ENCODE data around the gene ACSS2.

Gene ACSS2

GRCh38 chr20:34876406-34877282 is at the start of gene ACSS2:
Gene ACSS2 (plus strand): TSS chr20:34876612. CDS start chr20:34876646, 34 bp downstream.
- DNase-seq (ENCODE audit: low read depth, low spot score): no peak

- DNase-seq (ENCODE audit: low read depth, low spot score): no peak
These were observed 47.2 kb upstream of the ACSS2 start for GRCh38 chr20:34829191-34829590.

GRCh38 chr20:34831936-34832335 is 44.5 kb upstream of the ACSS2 start:
- DNase-seq (ENCODE audit: low read depth, low spot score): no peak

- DNase-seq (ENCODE audit: low read depth, low spot score): no peak
These were observed 41.9 kb upstream of the ACSS2 start for GRCh38 chr20:34834459-34834893.

GRCh38 chr20:34842143-34842542 is 34.3 kb upstream of the ACSS2 start:
- no peak for DNase-seq (ENCODE audit: low read depth, low spot score)

GRCh38 chr20:34843421-34843820 is 33.0 kb upstream of the ACSS2 start:
- DNase-seq (ENCODE audit: low read depth, low spot score): no peak

GRCh38 chr20:34848597-34848996 is 27.8 kb upstream of the ACSS2 start:
- no peak for DNase-seq (ENCODE audit: low read depth, low spot score)

GRCh38 chr20:34849778-34850177 is 26.6 kb upstream of the ACSS2 start:
- no peak for DNase-seq (ENCODE audit: low read depth, low spot score)

- DNase-seq (ENCODE audit: low read depth, low spot score): no peak
These were observed 25.4 kb upstream of the ACSS2 start for GRCh38 chr20:34850969-34851368.

GRCh38 chr20:34852298-34852697 is 24.1 kb upstream of the ACSS2 start:
- DNase-seq (ENCODE audit: low read depth, low spot score): no peak

- DNase-seq (ENCODE audit: low read depth, low spot score): no peak
These were observed 17.0 kb upstream of the ACSS2 start for GRCh38 chr20:34859367-34859766.

- no peak for DNase-seq (ENCODE audit: low read depth, low spot score)
These were observed 16.4 kb upstream of the ACSS2 start for GRCh38 chr20:34859826-34860545.

GRCh38 chr20:34861386-34862084 is 14.9 kb upstream of the ACSS2 start:
- DNase-seq (ENCODE audit: low read depth, low spot score): no peak

GRCh38 chr20:34862724-34863123 is 13.7 kb upstream of the ACSS2 start:
- no peak for DNase-seq (ENCODE audit: low read depth, low spot score)

- no peak for DNase-seq (ENCODE audit: low read depth, low spot score)
These were observed 12.9 kb upstream of the ACSS2 start for GRCh38 chr20:34863421-34863965.

GRCh38 chr20:34864216-34864615 is 12.2 kb upstream of the ACSS2 start:
- DNase-seq (ENCODE audit: low read depth, low spot score): no peak

GRCh38 chr20:34871320-34871926 is 5.0 kb upstream of the ACSS2 start:
- DNase-seq (ENCODE audit: low read depth, low spot score): no peak

GRCh38 chr20:34871966-34872621 is 4.3 kb upstream of the ACSS2 start:
- no peak for DNase-seq (ENCODE audit: low read depth, low spot score)

- DNase-seq (ENCODE audit: low read depth, low spot score): peak; percentile 26
These were observed 3.7 kb upstream of the ACSS2 start, which contains the start of gene GGT7 for GRCh38 chr20:34872622-34873224. Gene GGT7 (minus strand): TSS chr20:34872856. CDS start chr20:34872815, 41 bp downstream.

- no peak for DNase-seq (ENCODE audit: low read depth, low spot score)
These were observed 2.8 kb upstream of the ACSS2 start for GRCh38 chr20:34873583-34874093.
